Endothelial cell of umbilical vein (primary cell): ENCODE measurements around the gene OGT. TPM values are rescaled to one million over a fixed set of nuclear protein-coding genes. Genes with fewer than 3 reads are reported as not detected.

Experiments used
- BruUV-seq: library from RNA; stranded (reverse); fragments of 400-500 nt; replicated peaks from 2 replicates; lab custom pipeline; 2021; lab: Mats Ljungman, UMichigan
- CTCF ChIA-PET: fragments of 300-600, 350-600 bp; sonication (Branson Sonifier 250); formaldehyde crosslinking; loops from one replicate; lab custom pipeline; 2021; ENCODE audit warnings: antibody characterized with exemption, inconsistent platforms; lab: Charles Lee
- POLR2A ChIA-PET: fragments of 300-600, 350-600 bp; sonication (Branson Sonifier 250); formaldehyde crosslinking; loops from one replicate; lab custom pipeline; 2021; ENCODE audit warnings: antibody characterized with exemption, inconsistent platforms; lab: Charles Lee
- DNase-seq: peaks from one replicate; pipeline ENCODE4 v3.0.0-alpha.2; 2011; ENCODE audit warnings: low read depth, low spot score
- FAIRE-seq: peaks from 2 replicates; lab custom pipeline; 2011; peaks lifted over from hg19 to GRCh38; lab: Jason Lieb, UNC
- H2AFZ ChIP-seq: 2 replicates; pipeline ENCODE4 v1.6.0; 2012; ENCODE audit warnings: low read depth, low read length, control low read depth, inconsistent platforms
- H3K27ac ChIP-seq: 2 replicates; pipeline ENCODE4 v1.5.1; 2011; ENCODE audit warnings: low read depth, mild to moderate bottlenecking, control low read depth, low read length, moderate library complexity; ENCODE audit not compliant: insufficient read depth
- H3K27me3 ChIP-seq, 2 experiments: 2 replicates each; pipeline versions ENCODE4 v1.6.0 to v1.6.1; 2011; ENCODE audit warnings: low read length in 2 of 2, mixed read lengths in 1 of 2; ENCODE audit not compliant: control insufficient read depth in 2 of 2, insufficient read depth in 2 of 2
- H3K36me3 ChIP-seq, 2 experiments: 2 replicates in 1 of 2; 3 replicates in 1 of 2; pipeline ENCODE4 v1.5.1; 2011; ENCODE audit warnings: low read length in 2 of 2, mild to moderate bottlenecking in 1 of 2, moderate library complexity in 1 of 2; ENCODE audit not compliant: control insufficient read depth in 2 of 2, insufficient read depth in 2 of 2; ENCODE audit errors: extremely low read depth in 1 of 2
- H3K4me1 ChIP-seq: 3 replicates; pipeline ENCODE4 v1.5.1; 2011; ENCODE audit warnings: mild to moderate bottlenecking, low read length; ENCODE audit not compliant: control insufficient read depth, insufficient read depth; ENCODE audit errors: extremely low read depth
- H3K4me2 ChIP-seq: 2 replicates; pipeline ENCODE4 v1.6.1; 2011; ENCODE audit warnings: low read length, control low read depth, mixed read lengths; ENCODE audit not compliant: insufficient read depth
- H3K4me3 ChIP-seq, 3 experiments: fragments of 200-600 bp in 1 of 3; sonication (generic), shearing (Covaris generic) in 1 of 3; replicated peaks in 1 of 3; 2 replicates each; pipeline ENCODE4 v1.5.1; 2011 to 2016; ENCODE audit warnings: control low read depth in 3 of 3, low read length in 3 of 3, mild to moderate bottlenecking in 2 of 3, inconsistent platforms in 1 of 3, low read depth in 1 of 3, moderate library complexity in 1 of 3; ENCODE audit not compliant: insufficient read depth in 1 of 3
- H3K79me2 ChIP-seq: 2 replicates; pipeline ENCODE4 v1.6.0; 2012; ENCODE audit warnings: low read length, inconsistent platforms; ENCODE audit not compliant: control insufficient read depth, insufficient read depth
- H3K9ac ChIP-seq: replicated peaks from 2 replicates; pipeline ENCODE3; 2011; ENCODE audit warnings: low read length, control low read depth; ENCODE audit not compliant: insufficient read depth; ENCODE audit errors: extremely low read depth
- H3K9me1 ChIP-seq: replicated peaks from 3 replicates; pipeline ENCODE4 v1.6.0; 2011; ENCODE audit warnings: mild to moderate bottlenecking, low read length; ENCODE audit not compliant: control insufficient read depth, insufficient read depth; ENCODE audit errors: extremely low read depth
- H3K9me3 ChIP-seq: replicated peaks from 2 replicates; pipeline ENCODE4 v1.5.1; 2012; ENCODE audit warnings: low read length, inconsistent platforms; ENCODE audit not compliant: control insufficient read depth, insufficient read depth
- H4K20me1 ChIP-seq: replicated peaks from 2 replicates; pipeline ENCODE3; 2011; ENCODE audit warnings: mild to moderate bottlenecking, low read length; ENCODE audit not compliant: control insufficient read depth, insufficient read depth; ENCODE audit errors: extremely low read depth
- CTCF ChIP-seq, 2 donors: IDR thresholded peaks; 1 replicate in 1 of 2; 2 replicates in 1 of 2; pipeline ENCODE4 v1.5.1; 2011; ENCODE audit warnings: low read length in 2 of 2, mild to moderate bottlenecking in 2 of 2, moderate library complexity in 2 of 2, control low read depth in 1 of 2, inconsistent platforms in 1 of 2, low read depth in 1 of 2; ENCODE audit not compliant: insufficient read depth in 1 of 2; ENCODE audit errors: extremely low read depth in 1 of 2
- EZH2 ChIP-seq: IDR thresholded peaks from 2 replicates; pipeline ENCODE4 v1.6.1; 2012; ENCODE audit warnings: borderline replicate concordance, low read depth, mild to moderate bottlenecking, moderate library complexity, low read length, inconsistent platforms; ENCODE audit not compliant: severe bottlenecking
- FOS ChIP-seq: IDR thresholded peaks from 2 replicates; pipeline ENCODE4 v1.6.1; 2011; ENCODE audit warnings: mild to moderate bottlenecking, low read length, moderate library complexity, borderline replicate concordance; ENCODE audit not compliant: insufficient read depth
- GATA2 ChIP-seq: IDR thresholded peaks from 2 replicates; pipeline ENCODE4 v1.7.0; 2011; ENCODE audit warnings: low read depth, mild to moderate bottlenecking, moderate library complexity, mixed read lengths, low read length; ENCODE audit not compliant: insufficient read length, insufficient read depth
- JUN ChIP-seq: IDR thresholded peaks from 2 replicates; pipeline ENCODE4 v1.6.1; 2011; ENCODE audit warnings: borderline replicate concordance, low read depth; ENCODE audit not compliant: insufficient read length, insufficient read depth
- MYC ChIP-seq: IDR thresholded peaks from one replicate; pipeline ENCODE4 v1.6.1; 2011; ENCODE audit warnings: mild to moderate bottlenecking, low read depth, low read length
- POLR2A ChIP-seq: IDR thresholded peaks from 2 replicates; pipeline ENCODE4 v1.6.1; 2012; ENCODE audit warnings: low read depth, mild to moderate bottlenecking, control low read depth, low read length
- POLR2AphosphoS5 ChIP-seq: IDR thresholded peaks from 2 replicates; pipeline ENCODE4 v1.6.1; 2012; ENCODE audit warnings: low read depth, mild to moderate bottlenecking, control low read depth, low read length, moderate library complexity; ENCODE audit not compliant: insufficient read depth
- dilution Hi-C: fragments of 300-500 bp; cut with MboI; formaldehyde crosslinking; loops from one replicate; pipeline ENCODE4 v1.15.0; 2019; ENCODE audit warnings: low sequenced_read_pairs; ENCODE audit not compliant: extremely low pct_ligation_motif_present
- intact Hi-C: fragments of 100-400 bp; cut with micrococcal nuclease; formaldehyde crosslinking; loops from one replicate; pipeline ENCODE4 v1.10.0; 2022
- polyA plus RNA-seq, 4 experiments: library from polyadenylated mRNA; depleted of rRNA in 3 of 4; stranded (reverse) in 3 of 4; unstranded in 1 of 4; fragments of >200 nt; gene quantifications; 2 replicates each; pipeline versions ENCODE4 v1.2.1 to v1.2.3, GENCODE V29; 2011 to 2012; ENCODE audit warnings: missing spikeins in 1 of 4
- total RNA-seq: library from RNA; stranded (reverse); gene quantifications from 2 replicates; pipeline ENCODE4 v1.2.3, GENCODE V29; 2021
- TF ChIP-seq, protein P1 (sequence below): IDR thresholded peaks from 2 replicates; pipeline ENCODE4 v1.6.1; 2011; ENCODE audit not compliant: insufficient read depth, insufficient read length

OGT gene
- total and polyA plus RNA-seq, 2 donors (not counting 3 experiments of a cell fraction or from before 2014, with no cell fraction given) = 129 to 141 TPM

- peak; percentile 7 for DNase-seq
Observed at GRCh38 chrX:71604796-71605568, 72.1 kb downstream of the OGT start.

More at GRCh38 chrX:71604796-71605568, 72.1 kb downstream of the OGT start:
- BruUV-seq = no TSS peak
- Histone ChIP-seq H3K36me3 (peaks cover 0 to 11% of the 10 kb centered on the region in 2 experiments), H3K4me3 (no peak overlapping the region), H3K27ac (peak overlapping the region; percentile 39), H3K27me3 (no peaks in the 10 kb centered on the region), H2AFZ (no peak overlapping the region), H3K9ac (no peak overlapping the region), H3K9me3 (no peaks in the 10 kb centered on the region), H3K79me2 (no peaks in the 10 kb centered on the region), H4K20me1 (no peaks in the 10 kb centered on the region), H3K9me1 (no peaks in the 10 kb centered on the region), H3K4me1 (peaks cover 27% of the 10 kb centered on the region), H3K4me2 (peak overlapping the region; percentile 18)
- ChIA-PET CTCF (interaction anchor here (1.0 to 1.8 kb wide), 2 partner anchors 17 to 47 kb away, joined by 3 to 6 read pairs; no protein-coding TSS in a partner anchor), POLR2A (no interaction called here)
- intact Hi-C loops = loop anchor here (5.0 kb wide), 1 partner anchor 33 kb away; no protein-coding TSS in a partner anchor
- dilution Hi-C loops = no loop called here
- FAIRE-seq = peak; percentile 60
- TF ChIP-seq MYC = no peak
- no peak for TF ChIP-seq POLR2A
- TF ChIP-seq JUN = no peak
- TF ChIP-seq GATA2 = no peak
- TF ChIP-seq CTCF (IDR thresholded peaks at IDR 0.05; ENCODE audit: extremely low read depth in 1 of 2, insufficient read depth in 1 of 2, low read depth in 1 of 2, low read length in 2 of 2) = no peak
- TF ChIP-seq FOS = no peak
- TF ChIP-seq POLR2AphosphoS5 = no peak
- TF ChIP-seq, protein P1, sequence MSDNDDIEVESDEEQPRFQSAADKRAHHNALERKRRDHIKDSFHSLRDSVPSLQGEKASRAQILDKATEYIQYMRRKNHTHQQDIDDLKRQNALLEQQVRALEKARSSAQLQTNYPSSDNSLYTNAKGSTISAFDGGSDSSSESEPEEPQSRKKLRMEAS = no peak
- no peak for TF ChIP-seq EZH2
